NCI-H510A (cell line): ENCODE measurements around the gene ABCF2.

Source experiments
- DNase-seq: peaks from one replicate; lab custom pipeline; 2025; lab: John Stamatoyannopoulos, UW

ABCF2 gene

GRCh38 chr7:151173386-151174245, 53.4 kb downstream of the ABCF2 start:
- DNase-seq = no peak

- no peak for DNase-seq
Measured at GRCh38 chr7:151172273-151173141, 54.5 kb downstream of the ABCF2 start.

DNA sequence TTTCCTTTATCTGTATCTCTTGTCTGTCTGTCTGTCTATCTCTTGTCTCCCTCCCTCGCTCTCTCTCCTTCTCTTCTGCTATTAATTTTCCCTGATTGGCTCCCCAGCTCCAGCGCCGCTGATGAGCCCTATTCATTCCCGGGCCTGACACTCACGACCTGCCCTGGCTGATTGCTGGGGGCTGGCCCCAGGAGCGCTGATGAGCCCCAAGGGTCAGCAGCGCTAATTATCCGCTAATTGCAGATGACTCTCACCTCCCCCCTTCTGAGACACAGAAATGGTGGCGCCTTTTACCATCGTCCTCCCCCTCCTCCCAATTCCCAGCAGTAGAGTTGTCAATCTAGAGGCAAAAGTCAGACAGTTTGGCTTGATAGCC, 58.2 kb downstream of the ABCF2 start:
- no peak for DNase-seq

DNA sequence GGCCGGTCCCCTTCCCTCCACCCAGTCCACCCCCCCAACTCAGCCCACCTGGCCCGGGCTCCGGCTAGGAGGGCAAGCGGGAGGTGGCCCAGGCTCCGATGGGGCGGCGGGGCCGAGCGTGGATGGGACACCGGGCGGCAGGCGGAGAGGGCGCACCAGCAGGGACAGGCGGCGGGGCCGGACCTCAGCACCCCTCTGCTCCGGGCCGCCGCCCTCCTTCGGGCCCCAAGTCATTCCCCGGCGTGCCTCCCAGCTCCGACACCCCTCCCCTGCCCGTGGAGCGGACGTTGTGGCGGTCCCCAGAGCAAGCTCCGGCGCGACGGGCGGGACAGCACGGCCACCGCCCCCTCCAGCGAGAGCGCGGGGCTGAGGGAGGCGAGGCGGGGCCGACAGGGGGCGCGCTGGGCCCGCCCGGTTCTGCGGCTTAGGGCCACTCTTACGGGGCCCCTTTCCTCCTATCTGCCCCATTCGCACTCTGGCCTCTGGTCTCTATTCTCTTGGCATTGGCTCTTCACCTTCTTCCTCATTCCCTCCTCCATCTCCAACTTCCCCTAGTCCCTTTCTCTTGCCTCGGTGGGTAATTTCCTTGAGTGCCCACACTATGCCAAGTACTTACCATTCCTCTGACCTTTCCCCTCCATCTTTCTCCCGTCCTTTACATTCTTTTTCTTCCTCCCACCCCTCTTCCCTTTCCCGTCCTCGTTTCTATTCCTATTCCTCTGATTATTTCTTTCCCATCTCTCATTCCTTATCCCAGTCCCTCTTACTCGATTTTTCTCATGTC, 58.8 kb downstream of the ABCF2 start:
- DNase-seq = no peak

DNA sequence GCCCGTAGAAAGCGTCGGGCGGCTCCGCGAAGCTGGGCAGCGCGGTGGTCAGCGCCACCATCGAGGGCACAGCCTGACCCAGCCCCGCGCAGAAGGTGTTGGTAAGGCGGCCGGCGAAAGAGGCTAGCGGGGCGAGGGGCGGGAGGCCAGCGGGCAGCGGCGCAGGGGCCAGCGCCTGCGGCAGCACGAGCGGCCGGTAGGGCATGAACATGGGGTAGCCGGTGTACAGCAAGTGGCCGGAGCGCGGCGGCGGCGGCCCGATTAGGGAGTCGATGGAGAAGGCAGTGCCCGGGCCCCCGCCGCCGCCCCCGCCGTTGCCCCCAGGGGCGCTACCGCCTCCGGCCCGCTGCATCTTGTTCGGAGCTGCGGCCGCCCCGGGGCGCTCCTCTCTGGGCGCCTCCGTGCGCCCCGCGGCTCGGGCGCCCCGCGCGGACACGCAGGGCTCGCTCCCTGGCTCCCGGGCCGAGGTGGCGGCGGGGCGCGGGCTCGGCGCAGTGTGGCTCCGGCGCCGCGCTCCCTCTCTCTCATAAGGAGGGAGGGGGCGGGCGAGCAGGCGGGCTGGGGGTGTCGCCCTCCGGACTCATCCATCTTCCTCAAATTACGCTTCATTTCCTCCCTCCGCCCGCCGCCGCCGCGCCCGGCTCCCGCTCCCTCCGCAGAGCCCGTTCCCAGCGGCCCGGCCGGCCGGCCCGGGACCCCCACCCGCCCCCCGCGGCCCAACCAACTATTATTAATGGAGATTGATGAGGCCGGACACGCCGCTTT, 59.6 kb downstream of the ABCF2 start, which contains the start of gene GBX1:
GBX1 (minus strand) TSS at position 498 of the 765 bp plus-strand sequence; CDS start at position 352, 146 bp downstream.
- no peak for DNase-seq

DNA sequence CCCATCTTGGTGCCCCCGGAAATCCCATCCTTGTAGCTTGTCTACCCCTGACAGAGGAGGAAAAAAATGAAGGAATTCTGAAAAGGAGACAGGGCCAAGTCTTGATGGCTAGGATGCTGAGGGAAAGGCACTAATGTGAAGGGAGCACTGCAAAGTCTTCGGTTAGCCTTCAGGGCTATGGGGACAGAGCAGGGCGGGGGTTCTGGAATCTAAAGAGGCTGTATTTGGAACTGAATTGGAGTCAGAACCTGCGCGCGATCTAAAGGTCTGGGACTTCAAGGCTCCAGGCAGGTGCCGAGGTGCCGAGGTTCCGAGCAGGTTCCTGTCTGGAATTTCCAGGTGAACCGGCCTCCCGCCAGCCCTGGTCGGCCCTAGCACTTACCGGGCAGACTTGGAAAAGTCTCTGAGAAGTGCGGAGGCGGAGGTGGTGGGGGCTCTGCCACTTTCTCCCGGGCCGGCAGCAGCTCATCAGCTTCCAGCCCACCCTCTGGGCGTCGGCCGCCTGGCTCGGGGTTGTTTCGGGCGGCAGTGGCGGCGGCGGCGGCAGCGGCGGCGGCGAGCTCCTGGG, 60.3 kb downstream of the ABCF2 start:
- DNase-seq = no peak
